Hindlimb muscle (tissue), 1 donor: ENCODE data around the gene KCNJ12. TPM values are rescaled to one million over a fixed set of nuclear protein-coding genes. Genes with fewer than 3 reads are reported as not detected.
"Not testable (repeated sequence)": the region's sequence is repeated elsewhere in the genome, so short reads cannot be mapped to it uniquely, and the experiment has no call there.

Experiments
- DNase-seq: peaks from one replicate; pipeline ENCODE4 v3.0.0-alpha.2; 2013
- polyA plus RNA-seq: library from polyadenylated mRNA; unstranded; fragments of 120-200 nt; gene quantifications from one replicate; pipeline ENCODE4 v1.2.1, GENCODE V29; 2013; ENCODE audit not compliant: insufficient read length

The KCNJ12 gene
- polyA plus RNA-seq, 1 donor = 17.3 TPM

GRCh38 chr17:21349358-21350050 lies 26.7 kb upstream of the KCNJ12 start:
- DNase-seq = not testable (repeated sequence)

GRCh38 chr17:21350495-21350894 lies 25.7 kb upstream of the KCNJ12 start:
- not testable (repeated sequence) for DNase-seq

- DNase-seq = no peak
Measured at GRCh38 chr17:21351366-21352065, 24.6 kb upstream of the KCNJ12 start.

GRCh38 chr17:21352221-21352980 lies 23.8 kb upstream of the KCNJ12 start:
- DNase-seq = no peak

- no peak for DNase-seq
Measured at GRCh38 chr17:21352981-21353265, 23.2 kb upstream of the KCNJ12 start.

GRCh38 chr17:21353326-21354010 lies 22.7 kb upstream of the KCNJ12 start:
- DNase-seq = no peak

- DNase-seq = no peak
Measured at GRCh38 chr17:21354796-21355385, 21.3 kb upstream of the KCNJ12 start.

GRCh38 chr17:21355586-21355985 lies 20.6 kb upstream of the KCNJ12 start:
- DNase-seq = no peak

- DNase-seq = no peak
Measured at GRCh38 chr17:21356537-21357127, 19.5 kb upstream of the KCNJ12 start.

GRCh38 chr17:21357281-21357680 lies 18.9 kb upstream of the KCNJ12 start:
- DNase-seq = no peak

GRCh38 chr17:21357696-21358656 lies 18.2 kb upstream of the KCNJ12 start:
- no peak for DNase-seq

- DNase-seq = no peak
Measured at GRCh38 chr17:21358682-21359482, 17.3 kb upstream of the KCNJ12 start.

- no peak for DNase-seq
Measured at GRCh38 chr17:21359483-21359840, 16.7 kb upstream of the KCNJ12 start.

GRCh38 chr17:21360048-21360447 lies 16.1 kb upstream of the KCNJ12 start:
- DNase-seq = no peak

- DNase-seq = no peak
Measured at GRCh38 chr17:21361020-21361809, 14.9 kb upstream of the KCNJ12 start.

- no peak for DNase-seq
Measured at GRCh38 chr17:21362331-21362931, 13.7 kb upstream of the KCNJ12 start.

- no peak for DNase-seq
Measured at GRCh38 chr17:21363776-21364642, 12.1 kb upstream of the KCNJ12 start.

- no peak for DNase-seq
Measured at GRCh38 chr17:21365016-21365415, 11.1 kb upstream of the KCNJ12 start.
